Activated T-cell treated with anti-CD3 and anti-CD28 coated beads, Interleukin-2, amount 50 U/mL, for 72 hours (primary cell): ENCODE data around the gene GNG5. TPM values are rescaled to one million over a fixed set of nuclear protein-coding genes. Genes with fewer than 3 reads are reported as not detected.

Source experiments
- ATAC-seq, 2 donors: fragments of 150-1000 bp; cut with Tn5 transposase; replicated peaks in 1 of 2; 2 replicates each; pipeline ENCODE4 v1.10.0; 2021; ENCODE audit warnings: moderate library complexity in 2 of 2, mild to moderate bottlenecking in 1 of 2
- DNase-seq, 2 donors: peaks; one replicate each; pipeline ENCODE4 v3.0.0; 2021 to 2022; ENCODE audit warnings: mixed read lengths in 1 of 2
- H3K27ac Mint-ChIP-seq: one replicate; pipeline ENCODE4 v1.8.0; 2022; ENCODE audit warnings: mild to moderate bottlenecking, moderate library complexity, mixed read lengths
- H3K27me3 Mint-ChIP-seq: one replicate; pipeline ENCODE4 v1.8.0; 2022; ENCODE audit warnings: low read depth, mixed read lengths
- H3K36me3 Mint-ChIP-seq, 2 donors: one replicate each; pipeline ENCODE4 v1.8.0; 2022; ENCODE audit warnings: mixed read lengths in 2 of 2, mild to moderate bottlenecking in 1 of 2; ENCODE audit not compliant: insufficient read depth in 2 of 2
- H3K4me1 Mint-ChIP-seq: one replicate; pipeline ENCODE4 v1.8.0; 2022; ENCODE audit warnings: low read depth, mixed read lengths
- H3K4me3 Mint-ChIP-seq, 2 donors: one replicate each; pipeline ENCODE4 v1.8.0; 2022; ENCODE audit warnings: mild to moderate bottlenecking in 2 of 2, mixed read lengths in 2 of 2, moderate library complexity in 2 of 2
- H3K9me3 Mint-ChIP-seq, 2 donors: one replicate each; pipeline ENCODE4 v1.8.0; 2022; ENCODE audit warnings: mixed read lengths in 2 of 2
- total RNA-seq, 2 donors: library from RNA; stranded (reverse); gene quantifications; one replicate each; pipeline ENCODE4 v1.2.3, GENCODE V29; 2022

The GNG5 gene
- total RNA-seq, 2 donors from 2014 or later: 88.5 to 101 TPM

DNA sequence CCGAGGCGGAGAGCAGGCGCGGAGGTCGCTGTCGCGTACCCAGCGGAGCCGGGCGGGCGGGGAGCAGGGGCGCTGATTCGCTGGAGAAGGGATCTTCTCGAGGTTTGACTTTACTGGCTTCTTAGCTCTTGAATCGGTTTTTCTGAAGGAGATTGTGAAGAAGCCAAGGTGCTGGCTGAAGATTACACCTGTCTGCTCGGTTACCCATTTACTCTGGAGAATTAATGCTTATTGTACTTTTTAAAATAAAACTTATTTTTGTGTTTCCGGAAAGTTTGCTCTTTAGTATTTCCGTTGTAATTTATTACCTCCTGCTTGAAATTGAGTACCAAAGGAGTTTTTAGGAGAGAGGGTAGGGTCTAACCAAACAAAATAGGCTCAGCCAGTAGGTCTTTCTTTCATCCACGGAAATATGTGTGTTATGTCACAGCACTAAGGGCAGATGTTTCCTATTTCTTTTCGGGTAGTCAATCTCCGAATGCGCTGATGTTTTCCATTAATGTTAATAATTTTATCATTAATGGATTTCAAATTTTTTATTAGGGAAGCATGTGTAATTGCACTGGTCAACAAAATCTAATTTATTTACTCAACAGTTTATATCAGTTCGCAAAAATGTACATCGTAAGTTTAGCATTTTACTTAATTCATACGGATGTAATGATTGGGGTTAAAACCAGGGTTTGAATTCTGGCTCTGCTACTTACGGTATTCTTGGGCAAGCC, 510 bp upstream of the GNG5 start:
- Mint-ChIP-seq H3K9me3 (no peaks in the 10 kb centered on the region), H3K27ac (peak overlapping the region; percentile 94), H3K27me3 (no peaks in the 10 kb centered on the region), H3K4me3 (peak overlapping the region; percentile 88 to 95), H3K4me1 (peaks cover 24% of the 10 kb centered on the region), H3K36me3 (peaks cover 10 to 12% of the 10 kb centered on the region in 2 donors)
- no peak for DNase-seq
- ATAC-seq: no peak

DNA sequence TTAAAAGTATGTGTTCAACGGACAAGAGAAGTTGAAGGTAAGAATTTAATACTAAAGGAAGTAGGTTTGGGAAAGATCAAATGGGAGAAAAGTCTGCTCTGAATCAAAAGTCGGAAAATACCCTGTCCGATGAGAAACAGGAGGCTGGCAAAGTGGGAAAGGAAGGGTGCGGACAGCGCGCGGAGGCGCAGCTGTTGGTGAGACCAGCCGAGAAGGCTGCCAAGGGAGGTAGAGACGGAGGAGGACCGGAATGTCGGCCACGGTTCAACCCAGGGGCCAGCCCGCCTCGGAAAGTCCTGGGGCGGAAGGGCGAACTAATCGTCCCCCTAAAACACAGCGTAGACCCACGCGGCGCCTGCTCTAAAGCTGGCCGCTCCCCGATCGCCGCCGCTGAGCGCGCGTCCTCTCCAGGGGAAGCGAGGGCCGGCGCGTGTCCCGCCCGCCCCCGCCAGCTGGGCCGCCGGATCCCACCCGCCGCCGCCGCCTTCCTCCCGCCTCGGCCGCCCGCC, 834 bp downstream of the GNG5 start:
- Mint-ChIP-seq H3K4me1 (peaks cover 37% of the 10 kb centered on the region), H3K36me3 (peaks cover 12 to 17% of the 10 kb centered on the region in 2 donors), H3K9me3 (no peaks in the 10 kb centered on the region), H3K27ac (peak overlapping the region; percentile 100), H3K4me3 (peak overlapping the region; percentile 95 to 100), H3K27me3 (no peaks in the 10 kb centered on the region)
- no peak for DNase-seq
- ATAC-seq: peak; percentile 45 to 49

DNA sequence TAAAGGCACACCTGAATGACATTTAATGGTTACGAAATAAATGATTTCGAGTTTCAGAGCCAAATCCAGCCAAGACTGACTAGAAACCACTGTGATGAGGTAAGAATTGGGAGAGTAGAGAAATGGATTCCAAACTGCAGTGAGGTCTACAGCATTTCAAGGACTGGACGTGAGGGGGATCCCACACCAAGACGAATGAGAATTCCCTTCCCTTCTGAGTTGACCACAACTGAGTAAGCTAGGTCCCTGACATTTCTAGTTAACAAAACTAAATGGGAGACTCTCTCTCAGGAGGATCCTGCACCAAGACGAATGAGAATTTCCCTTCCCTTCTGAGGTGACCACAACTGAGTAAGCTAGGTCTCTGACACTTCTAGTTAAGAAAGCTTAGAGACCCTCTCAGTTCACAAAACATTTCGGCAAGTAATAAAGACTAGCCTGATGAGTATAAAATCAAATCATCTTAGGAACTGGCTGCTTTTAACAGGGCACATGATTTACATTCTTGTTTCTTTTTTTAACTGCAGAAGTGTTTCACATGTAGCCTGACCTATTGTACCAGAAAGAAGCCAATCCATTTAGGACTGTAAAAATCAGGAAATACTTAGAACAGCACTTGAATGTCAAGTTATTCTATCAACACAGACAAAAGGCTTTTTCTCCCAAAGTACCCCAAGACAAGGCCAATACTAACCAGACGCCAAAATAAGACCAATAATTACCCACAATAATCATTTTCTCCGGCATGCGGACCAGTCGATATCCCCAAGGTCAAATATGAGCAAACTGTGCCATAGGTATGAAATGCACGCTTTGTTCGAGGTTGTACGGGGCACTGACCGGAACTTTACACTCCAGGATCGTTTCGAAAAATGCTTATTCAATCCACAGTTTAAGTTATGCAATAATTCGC, 1.5 kb downstream of the GNG5 start:
- peak overlapping the region; percentile 100 for H3K27ac Mint-ChIP-seq
- no peaks in the 10 kb centered on the region for H3K27me3 Mint-ChIP-seq
- peaks cover 42% of the 10 kb centered on the region for H3K4me1 Mint-ChIP-seq
- peak overlapping the region; percentile 95 to 100 for H3K4me3 Mint-ChIP-seq
- no peaks in the 10 kb centered on the region for H3K9me3 Mint-ChIP-seq
- DNase-seq (peak in 1 of 2 donors; percentile 17), ATAC-seq (peak in 1 of 2 donors; percentile 3)
- peaks cover 12 to 21% of the 10 kb centered on the region in 2 donors for H3K36me3 Mint-ChIP-seq

DNA sequence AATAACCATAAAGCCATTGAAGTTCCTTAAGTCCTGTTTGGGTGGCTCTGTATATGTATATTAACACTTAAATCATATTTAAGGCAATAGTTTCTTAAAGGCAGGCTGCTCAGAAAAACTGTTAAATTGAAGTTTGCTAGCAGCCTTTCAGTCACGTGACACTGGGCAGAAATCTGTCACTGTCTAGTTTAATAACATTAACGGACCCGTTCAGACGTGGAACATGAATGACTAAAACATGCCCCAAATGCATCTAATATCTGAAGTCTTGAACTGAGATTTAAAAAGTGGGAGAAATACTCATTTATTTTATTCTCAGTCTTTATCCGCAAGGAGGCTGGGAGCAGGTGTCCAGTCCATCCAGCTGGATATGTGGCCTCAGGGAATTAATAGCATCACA, 3.5 kb downstream of the GNG5 start:
- H3K27ac Mint-ChIP-seq: no peak overlapping the region
- no peaks in the 10 kb centered on the region for H3K27me3 Mint-ChIP-seq
- peaks cover 45% of the 10 kb centered on the region for H3K4me1 Mint-ChIP-seq
- ATAC-seq: no peak
- DNase-seq: no peak
- H3K36me3 Mint-ChIP-seq: peaks cover 7 to 25% of the 10 kb centered on the region in 2 donors
- peak overlapping the region; percentile 15 to 100 for H3K4me3 Mint-ChIP-seq
- H3K9me3 Mint-ChIP-seq: no peaks in the 10 kb centered on the region

DNA sequence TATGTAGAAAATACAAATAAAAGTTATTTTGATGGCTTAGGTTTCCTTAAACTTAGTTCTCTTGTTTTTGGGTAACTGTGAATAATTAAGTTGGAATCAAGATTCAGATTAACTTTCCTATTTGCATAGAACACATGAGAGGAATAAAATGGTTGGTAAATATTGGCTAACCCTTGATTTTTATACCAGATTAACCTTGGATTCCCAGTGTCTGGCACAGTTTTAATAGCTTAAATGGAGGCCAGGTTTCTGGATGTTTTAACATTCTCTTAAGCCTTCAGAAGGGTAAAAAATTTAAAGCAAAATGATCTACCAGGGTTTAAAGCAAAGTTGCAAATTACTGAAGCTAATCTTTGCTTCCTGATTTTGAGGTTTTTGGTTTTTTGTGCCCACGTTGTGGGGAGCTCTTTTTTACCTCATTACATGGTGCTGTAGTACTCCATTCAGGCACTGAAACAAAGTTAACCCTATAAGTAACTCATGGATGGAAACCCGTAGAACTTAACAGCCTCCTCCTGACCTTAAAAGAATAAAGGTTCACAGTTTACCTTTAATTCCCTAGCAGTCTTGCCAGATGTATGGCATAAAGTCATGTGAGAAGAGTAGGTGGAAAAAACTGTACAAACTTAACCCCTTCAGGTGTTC, 8.6 kb downstream of the GNG5 start:
- DNase-seq (no peak), ATAC-seq (no peak)
- peaks cover 2 to 32% of the 10 kb centered on the region in 2 donors for H3K36me3 Mint-ChIP-seq

DNA sequence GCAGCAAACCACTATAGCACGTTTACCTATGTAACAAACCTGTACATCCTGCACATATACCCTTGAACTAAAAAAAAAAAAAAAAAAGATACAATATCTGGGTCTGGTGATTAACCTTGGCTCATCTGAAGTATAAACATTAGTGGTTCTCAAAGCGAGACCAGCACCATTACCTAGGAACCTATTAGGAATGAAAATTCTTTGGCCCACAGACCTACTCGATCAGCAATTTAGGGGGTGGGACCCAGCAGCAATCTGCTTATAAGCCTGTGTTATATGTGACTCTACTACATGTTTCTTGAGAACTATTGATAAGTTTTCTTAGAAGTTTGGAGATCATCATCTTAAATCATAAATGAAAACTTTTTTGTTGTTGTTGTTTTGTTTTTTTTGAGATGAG, 9.9 kb downstream of the GNG5 start:
- H3K27ac Mint-ChIP-seq: no peak overlapping the region
- H3K9me3 Mint-ChIP-seq: no peaks in the 10 kb centered on the region
- no peak for DNase-seq
- peaks cover 24% of the 10 kb centered on the region for H3K4me1 Mint-ChIP-seq
- ATAC-seq: no peak
- peaks cover 2 to 41% of the 10 kb centered on the region in 2 donors for H3K36me3 Mint-ChIP-seq
- no peaks in the 10 kb centered on the region for H3K27me3 Mint-ChIP-seq
- H3K4me3 Mint-ChIP-seq: no peak overlapping the region

More for the DNA sequence above, 8.6 kb downstream of the GNG5 start:
- no peaks in the 10 kb centered on the region for H3K27me3 Mint-ChIP-seq
- peak overlapping the region; percentile 23 for H3K27ac Mint-ChIP-seq
- H3K4me1 Mint-ChIP-seq: peaks cover 32% of the 10 kb centered on the region
- H3K4me3 Mint-ChIP-seq: no peak overlapping the region
- H3K9me3 Mint-ChIP-seq: no peaks in the 10 kb centered on the region

DNA sequence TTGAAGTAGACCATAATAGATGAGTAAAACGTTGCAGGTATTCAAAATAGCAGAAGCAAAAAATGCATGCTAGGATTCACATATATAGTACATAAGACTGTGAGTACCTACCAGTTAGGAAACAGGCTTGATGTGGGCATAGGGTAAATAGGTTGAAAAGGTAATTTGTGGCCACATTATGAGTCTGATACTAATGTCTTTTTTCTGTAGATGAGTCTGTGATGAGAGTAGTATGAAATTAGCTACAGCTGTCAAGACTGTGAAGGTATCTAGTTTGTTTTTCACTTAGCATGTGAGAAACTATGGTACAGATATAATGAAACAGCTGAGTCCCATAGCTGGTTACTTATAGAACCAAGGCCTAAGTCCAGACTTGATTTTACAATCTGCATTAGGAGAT, 12.6 kb downstream of the GNG5 start:
- no peaks in the 10 kb centered on the region for H3K27me3 Mint-ChIP-seq
- DNase-seq: no peak
- H3K36me3 Mint-ChIP-seq: peaks cover 10 to 45% of the 10 kb centered on the region in 2 donors
- peak; percentile 57 to 87 for ATAC-seq
- no peaks in the 10 kb centered on the region for H3K9me3 Mint-ChIP-seq
- no peak overlapping the region for H3K4me3 Mint-ChIP-seq
- H3K4me1 Mint-ChIP-seq: peaks cover 18% of the 10 kb centered on the region
- peak overlapping the region; percentile 93 for H3K27ac Mint-ChIP-seq

DNA sequence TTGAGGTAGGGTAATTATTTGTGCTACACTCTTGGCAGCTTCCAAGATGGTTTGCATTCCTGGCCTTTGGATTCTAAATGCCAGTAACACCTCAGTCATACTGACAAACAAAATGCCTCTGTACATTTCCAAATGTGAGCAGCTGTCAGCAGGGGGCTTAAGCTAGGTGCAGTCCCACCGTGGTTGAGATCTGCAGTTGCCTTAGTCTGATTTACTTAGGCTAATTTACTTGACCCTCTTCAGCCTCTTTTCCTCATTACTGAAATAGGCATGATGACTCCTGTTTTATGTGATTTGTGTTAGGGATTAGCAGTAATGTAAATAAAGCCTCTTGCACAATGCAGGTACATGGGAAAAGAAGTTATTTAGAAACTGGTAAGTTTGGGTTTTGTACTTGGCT, 13.7 kb downstream of the GNG5 start:
- H3K4me1 Mint-ChIP-seq: peaks cover 13% of the 10 kb centered on the region

DNA sequence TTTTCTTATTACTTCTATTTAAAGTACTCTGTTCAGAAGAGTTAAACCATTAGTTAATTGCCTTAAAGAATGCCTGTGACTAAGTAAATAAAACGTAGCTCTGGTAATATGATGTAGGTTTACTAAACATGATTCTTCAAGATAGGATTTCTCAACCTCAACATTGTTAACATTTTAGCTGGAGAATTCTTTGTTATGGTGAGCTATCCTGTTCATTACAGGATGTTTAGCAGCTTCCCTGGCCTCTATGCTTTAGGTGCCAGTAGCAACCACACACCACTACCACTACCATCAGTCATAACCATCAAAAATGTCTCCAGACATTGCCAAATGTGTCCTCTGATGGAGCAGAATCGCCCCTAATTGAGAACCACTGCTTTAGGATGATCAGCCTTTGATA, 16.6 kb downstream of the GNG5 start:
- Mint-ChIP-seq H3K36me3 (peaks cover 17 to 38% of the 10 kb centered on the region in 2 donors), H3K27ac (no peak overlapping the region), H3K27me3 (no peaks in the 10 kb centered on the region)

More for the DNA sequence above, 13.7 kb downstream of the GNG5 start:
- H3K27me3 Mint-ChIP-seq: no peaks in the 10 kb centered on the region
- peaks cover 10 to 36% of the 10 kb centered on the region in 2 donors for H3K36me3 Mint-ChIP-seq
- peak overlapping the region; percentile 50 for H3K27ac Mint-ChIP-seq
- DNase-seq: no peak
- no peaks in the 10 kb centered on the region for H3K9me3 Mint-ChIP-seq
- ATAC-seq: no peak
- no peak overlapping the region for H3K4me3 Mint-ChIP-seq

DNA sequence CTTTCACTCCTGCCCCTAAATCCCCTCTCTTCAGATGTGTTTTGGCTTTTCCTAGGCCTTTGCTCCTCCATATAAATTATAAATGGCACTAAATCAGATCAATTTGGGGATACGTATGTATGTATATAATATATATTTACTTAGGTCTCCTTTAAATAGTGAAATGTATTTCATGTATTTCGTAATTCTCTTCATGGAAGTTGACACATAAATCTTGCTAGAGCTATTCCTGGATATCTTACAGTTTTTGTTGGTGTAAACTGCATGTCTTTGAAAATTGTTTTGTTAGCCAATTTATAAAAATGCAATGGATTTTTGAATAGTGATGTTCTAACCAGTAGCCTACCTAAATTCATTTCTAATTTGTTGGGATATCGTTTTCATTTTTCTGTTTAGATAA, 18.3 kb downstream of the GNG5 start:
- no peak overlapping the region for H3K27ac Mint-ChIP-seq
- peaks cover 19 to 47% of the 10 kb centered on the region in 2 donors for H3K36me3 Mint-ChIP-seq

More for the DNA sequence above, 16.6 kb downstream of the GNG5 start:
- no peak for ATAC-seq
- H3K9me3 Mint-ChIP-seq: peaks cover 4% of the 10 kb centered on the region in 2 donors
- no peak overlapping the region for H3K4me3 Mint-ChIP-seq
- H3K4me1 Mint-ChIP-seq: peaks cover 23% of the 10 kb centered on the region
- DNase-seq: no peak

DNA sequence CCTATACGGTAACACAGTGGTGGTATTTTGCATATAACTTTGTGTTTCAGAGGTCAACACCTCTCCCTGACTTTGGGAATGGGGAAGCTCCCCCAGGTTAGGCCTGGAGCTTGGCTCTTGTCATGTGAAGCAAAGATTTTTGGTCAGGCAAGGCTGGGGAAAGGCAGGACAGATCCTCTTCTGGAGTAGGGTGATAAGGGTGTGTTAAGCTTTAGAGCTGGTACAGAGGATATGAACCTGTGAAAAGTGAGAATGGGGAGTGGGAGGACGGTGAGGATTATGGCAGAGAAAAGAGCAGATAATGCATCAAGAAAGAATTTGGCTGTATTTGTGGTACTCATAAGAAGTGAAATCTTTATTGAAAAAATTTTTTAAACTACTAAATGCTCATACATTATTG, 25.1 kb downstream of the GNG5 start:
- H3K27ac Mint-ChIP-seq: peak overlapping the region; percentile 46
- H3K36me3 Mint-ChIP-seq: peaks cover 23 to 43% of the 10 kb centered on the region in 2 donors

More for the DNA sequence above, 18.3 kb downstream of the GNG5 start:
- no peak for DNase-seq
- Mint-ChIP-seq H3K27me3 (no peaks in the 10 kb centered on the region), H3K4me3 (no peak overlapping the region), H3K4me1 (peaks cover 23% of the 10 kb centered on the region), H3K9me3 (peaks cover 4% of the 10 kb centered on the region in 2 donors)
- no peak for ATAC-seq

DNA sequence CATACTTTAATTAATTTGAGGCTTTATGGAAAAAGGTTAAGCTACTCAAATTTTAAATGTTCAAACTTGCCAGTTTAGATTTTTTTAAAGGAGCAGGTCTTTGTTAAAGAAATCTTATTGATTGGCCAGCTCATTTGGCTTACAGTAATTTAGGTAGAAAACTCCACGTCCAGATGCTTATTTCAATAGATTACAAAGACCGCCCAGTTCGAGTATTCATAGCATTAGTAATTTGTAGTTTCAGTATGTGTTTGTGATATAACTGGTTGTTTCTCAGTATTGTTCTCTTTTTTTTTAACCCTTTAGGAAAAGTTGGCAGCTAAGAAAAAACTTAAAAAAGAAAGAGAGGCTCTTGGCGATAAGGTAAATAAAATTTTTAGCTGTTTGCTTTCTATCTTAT, 25.7 kb downstream of the GNG5 start:
- Mint-ChIP-seq H3K4me3 (peak overlapping the region; percentile 83 to 99), H3K9me3 (peaks cover 11 to 14% of the 10 kb centered on the region in 2 donors), H3K4me1 (peaks cover 41% of the 10 kb centered on the region), H3K27me3 (peaks cover 14% of the 10 kb centered on the region), H3K27ac (no peak overlapping the region), H3K36me3 (peaks cover 18 to 37% of the 10 kb centered on the region in 2 donors)
- ATAC-seq: no peak
- no peak for DNase-seq

More for the DNA sequence above, 25.1 kb downstream of the GNG5 start:
- H3K4me3 Mint-ChIP-seq: peak overlapping the region; percentile 63 to 65
- ATAC-seq (no peak), DNase-seq (no peak)
- H3K9me3 Mint-ChIP-seq: peaks cover 15 to 19% of the 10 kb centered on the region in 2 donors
- peaks cover 48% of the 10 kb centered on the region for H3K4me1 Mint-ChIP-seq
- peaks cover 11% of the 10 kb centered on the region for H3K27me3 Mint-ChIP-seq
